Trophoblast cell (in vitro differentiated cells and primary cell): ENCODE results near the gene KPTN.

Experiments
- DNase-seq, 2 donors: peaks; one replicate each; pipeline ENCODE4 v3.0.0-alpha.2; 2016
- H2AFZ ChIP-seq: 2 replicates; pipeline ENCODE4 v1.6.1; 2013; ENCODE audit warnings: low read length, moderate library complexity, mild to moderate bottlenecking; ENCODE audit not compliant: insufficient read depth, poor library complexity
- H2AK5ac ChIP-seq: 2 replicates; pipeline ENCODE4 v1.6.1; 2013; ENCODE audit warnings: mild to moderate bottlenecking, low read length
- H2BK120ac ChIP-seq: 2 replicates; pipeline ENCODE4 v1.6.1; 2013; ENCODE audit warnings: low read length, mild to moderate bottlenecking, moderate library complexity; ENCODE audit not compliant: insufficient read depth, poor library complexity
- H2BK12ac ChIP-seq: 2 replicates; pipeline ENCODE4 v1.6.1; 2013; ENCODE audit warnings: mild to moderate bottlenecking, low read length, moderate library complexity
- H2BK5ac ChIP-seq: 2 replicates; pipeline ENCODE4 v1.6.1; 2013; ENCODE audit warnings: low read length, low read depth, moderate library complexity, mild to moderate bottlenecking; ENCODE audit not compliant: poor library complexity
- H3K14ac ChIP-seq: 2 replicates; pipeline ENCODE4 v1.6.1; 2013; ENCODE audit warnings: mild to moderate bottlenecking, low read length
- H3K18ac ChIP-seq: 2 replicates; pipeline ENCODE4 v1.6.1; 2013; ENCODE audit warnings: mild to moderate bottlenecking, low read length
- H3K23ac ChIP-seq: 2 replicates; pipeline ENCODE4 v1.6.1; 2013; ENCODE audit warnings: low read length
- H3K27ac ChIP-seq: 2 replicates; pipeline ENCODE4 v1.5.1; 2013; ENCODE audit warnings: low read depth, mild to moderate bottlenecking, inconsistent platforms, low read length, moderate library complexity
- H3K27me3 ChIP-seq: 2 replicates; pipeline ENCODE4 v1.6.1; 2013; ENCODE audit warnings: inconsistent platforms, mild to moderate bottlenecking, low read length, moderate library complexity; ENCODE audit not compliant: insufficient read depth
- H3K36me3 ChIP-seq, 2 experiments: 1 replicate in 1 of 2; 2 replicates in 1 of 2; pipeline ENCODE4 v1.6.1; 2013; ENCODE audit warnings: low read length in 2 of 2, mild to moderate bottlenecking in 2 of 2, moderate library complexity in 1 of 2; ENCODE audit not compliant: insufficient read depth in 2 of 2, control insufficient read depth in 1 of 2
- H3K4ac ChIP-seq: 2 replicates; pipeline ENCODE4 v1.6.1; 2013; ENCODE audit warnings: low read depth, mild to moderate bottlenecking, low read length, moderate library complexity
- H3K4me1 ChIP-seq, 2 experiments: 1 replicate in 1 of 2; 2 replicates in 1 of 2; pipeline ENCODE4 v1.6.1; 2013; ENCODE audit warnings: low read length in 2 of 2, mild to moderate bottlenecking in 2 of 2, moderate library complexity in 1 of 2; ENCODE audit not compliant: insufficient read depth in 2 of 2, control insufficient read depth in 1 of 2
- H3K4me2 ChIP-seq: 2 replicates; pipeline ENCODE4 v1.6.1; 2013; ENCODE audit warnings: inconsistent platforms, mild to moderate bottlenecking, low read length, moderate library complexity
- H3K4me3 ChIP-seq: 2 replicates; pipeline ENCODE4 v1.5.1; 2013; ENCODE audit warnings: mild to moderate bottlenecking, low read depth, low read length, inconsistent platforms
- H3K79me1 ChIP-seq: one replicate; pipeline ENCODE4 v1.6.1; 2013; ENCODE audit warnings: low read length
- H3K79me2 ChIP-seq: 2 replicates; pipeline ENCODE4 v1.6.1; 2013; ENCODE audit warnings: low read length, mild to moderate bottlenecking; ENCODE audit not compliant: control insufficient read depth, insufficient read depth, poor library complexity
- H3K9ac ChIP-seq: 2 replicates; pipeline ENCODE4 v1.6.1; 2013; ENCODE audit warnings: mild to moderate bottlenecking, low read length
- H3K9me3 ChIP-seq: 2 replicates; pipeline ENCODE4 v1.6.1; 2013; ENCODE audit warnings: low read depth, mild to moderate bottlenecking, control low read depth, inconsistent platforms, low read length; ENCODE audit not compliant: insufficient read depth
- H4K12ac ChIP-seq: 2 replicates; pipeline ENCODE4 v1.6.1; 2013; ENCODE audit warnings: low read depth, mild to moderate bottlenecking, low read length, moderate library complexity
- H4K8ac ChIP-seq: 2 replicates; pipeline ENCODE4 v1.6.1; 2013; ENCODE audit warnings: low read depth, mild to moderate bottlenecking, low read length, moderate library complexity
- H4K91ac ChIP-seq: one replicate; pipeline ENCODE4 v1.6.1; 2013; ENCODE audit warnings: low read depth, mild to moderate bottlenecking, low read length, moderate library complexity
- WGBS: extraction: QIAGEN DNeasy Blood & Tissue Kit; methylation state at CpG from one replicate; pipeline ENCODE4 v1.1.7; 2013; ENCODE audit warnings: missing lambda C conversion rate; ENCODE audit not compliant: insufficient read length, insufficient coverage; ENCODE audit errors: extremely low coverage; 5-methylcytosine and 5-hydroxymethylcytosine counted together

KPTN gene

DNA sequence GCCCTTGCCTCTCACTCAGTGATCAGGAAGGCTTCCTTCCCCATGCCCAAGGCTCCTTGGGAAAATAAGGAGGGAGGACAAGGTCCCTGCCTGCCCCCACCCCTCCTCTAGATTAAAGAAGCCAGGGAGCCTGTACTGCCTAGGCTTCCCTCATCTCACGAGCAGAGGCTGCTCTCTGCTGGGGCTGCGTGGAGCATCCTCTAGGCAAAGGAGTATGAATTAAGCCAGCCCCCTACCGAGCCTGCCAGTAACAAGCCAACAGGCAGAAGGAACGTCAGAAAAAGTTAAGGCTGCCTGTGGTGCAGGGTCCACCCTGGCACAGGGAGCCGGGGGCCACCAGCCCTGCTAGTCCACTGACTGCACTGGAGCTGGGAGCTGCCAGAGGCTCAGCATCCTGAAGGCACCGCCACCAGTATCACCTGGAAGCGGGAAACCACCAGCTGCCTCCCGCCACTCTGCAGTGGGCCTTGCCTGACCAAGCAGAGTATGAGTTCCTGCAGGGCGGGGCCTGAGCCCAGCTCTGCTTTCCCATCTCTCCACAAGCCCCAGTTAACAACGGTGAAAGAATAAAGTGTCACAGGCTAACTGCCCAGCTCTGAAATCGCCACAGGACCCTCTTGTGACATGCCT is 24.0 kb upstream of the KPTN start:
- Histone ChIP-seq H3K9me3 (no peaks in the 10 kb centered on the region), H3K79me1 (no peaks in the 10 kb centered on the region), H2BK5ac (no peak overlapping the region), H3K27me3 (no peaks in the 10 kb centered on the region), H3K18ac (no peak overlapping the region), H2AFZ (no peak overlapping the region), H2BK120ac (no peak overlapping the region), H3K36me3 (peaks cover 19 to 27% of the 10 kb centered on the region in 2 experiments), H4K8ac (no peak overlapping the region), H3K9ac (no peak overlapping the region), H3K23ac (no peak overlapping the region), H3K4ac (peak overlapping the region; percentile 2), H2BK12ac (no peak overlapping the region), H2AK5ac (no peak overlapping the region), H3K4me2 (no peak overlapping the region), H3K27ac (no peak overlapping the region), H3K4me3 (no peak overlapping the region), H3K79me2 (peaks cover 13% of the 10 kb centered on the region), H4K12ac (no peak overlapping the region), H3K4me1 (peaks cover 10 to 16% of the 10 kb centered on the region in 2 experiments), H3K14ac (no peak overlapping the region), H4K91ac (no peak overlapping the region)
- no peak for DNase-seq
- no CpG with 5 or more reads among the region's 11 CpGs for WGBS

DNA sequence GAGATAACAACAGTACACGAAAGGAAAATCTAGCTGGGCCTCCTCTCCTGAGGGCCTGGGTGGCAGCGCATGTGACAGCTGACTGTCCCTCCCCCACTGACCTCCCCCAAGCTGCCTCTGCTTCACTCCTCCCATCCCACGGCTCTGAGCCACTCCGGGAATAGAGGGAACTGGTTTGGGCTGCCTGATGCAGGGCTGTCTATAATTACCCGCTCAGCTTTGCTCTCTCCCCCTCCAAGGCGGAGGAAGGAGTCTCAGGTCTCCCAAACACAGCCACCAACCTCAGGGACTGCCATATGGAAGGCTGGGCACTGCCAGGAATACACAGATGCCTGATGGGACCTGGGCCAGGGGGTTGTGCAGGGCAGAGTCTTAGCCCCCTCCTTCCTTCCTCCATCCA is 23.0 kb upstream of the KPTN start:
- Histone ChIP-seq H3K27me3 (no peaks in the 10 kb centered on the region), H4K8ac (no peak overlapping the region), H3K4me2 (no peak overlapping the region), H2AK5ac (no peak overlapping the region), H2BK120ac (no peak overlapping the region), H3K4me1 (peaks cover 6 to 12% of the 10 kb centered on the region in 2 experiments), H3K4me3 (no peak overlapping the region), H4K12ac (no peak overlapping the region), H2BK12ac (no peak overlapping the region), H4K91ac (no peak overlapping the region), H3K14ac (no peak overlapping the region), H3K23ac (no peak overlapping the region), H3K4ac (peak overlapping the region; percentile 16), H3K9ac (no peak overlapping the region), H2BK5ac (no peak overlapping the region), H3K18ac (no peak overlapping the region), H2AFZ (no peak overlapping the region), H3K27ac (no peak overlapping the region), H3K79me1 (no peaks in the 10 kb centered on the region), H3K79me2 (peaks cover 10% of the 10 kb centered on the region), H3K36me3 (peaks cover 22 to 28% of the 10 kb centered on the region in 2 experiments), H3K9me3 (no peaks in the 10 kb centered on the region)
- no peak for DNase-seq
- no CpG with 5 or more reads among the region's 6 CpGs for WGBS

DNA sequence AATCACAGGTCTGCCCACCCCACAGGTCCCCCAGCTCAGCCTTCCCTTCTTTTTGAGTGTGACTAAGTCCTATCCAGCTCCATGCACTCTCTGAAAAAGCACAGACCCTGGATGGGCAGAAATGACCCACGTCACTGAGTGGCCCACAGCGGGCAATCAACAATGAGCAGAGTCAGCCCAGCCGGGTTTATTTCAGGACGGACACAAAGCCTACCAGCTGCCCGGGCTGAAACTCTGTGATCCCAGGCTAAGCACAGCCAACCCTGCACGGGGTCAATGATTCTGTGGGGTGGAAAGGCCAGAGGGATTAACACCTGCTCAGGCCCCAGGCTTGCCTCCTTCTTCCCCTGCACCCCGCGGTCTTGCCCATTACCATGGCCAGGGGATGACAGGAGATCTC is 22.4 kb upstream of the KPTN start:
- no CpG with 5 or more reads among the region's 8 CpGs for WGBS

DNA sequence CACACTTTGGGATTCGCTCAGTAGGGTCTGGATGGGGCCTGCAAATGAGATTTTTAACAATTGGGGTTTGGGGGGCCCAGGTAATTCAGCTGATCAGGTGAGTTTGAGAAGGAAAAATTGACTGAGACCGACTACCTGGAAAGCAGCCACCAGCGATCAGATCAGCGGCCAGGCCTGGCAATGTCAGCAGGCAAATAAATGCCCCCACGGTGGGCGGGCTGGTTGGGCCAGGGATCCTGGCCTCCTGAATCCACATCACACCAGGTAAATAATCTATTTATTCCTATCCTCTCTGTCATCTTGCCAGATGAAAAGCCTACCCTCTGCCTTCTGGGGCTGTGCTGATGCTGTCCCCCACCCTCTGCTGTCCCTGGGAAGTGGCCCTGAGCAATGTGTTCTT is 21.5 kb upstream of the KPTN start:
- Histone ChIP-seq H2AK5ac (no peak overlapping the region), H2BK5ac (no peak overlapping the region), H3K23ac (no peak overlapping the region), H3K27me3 (no peaks in the 10 kb centered on the region), H3K79me2 (peaks cover 7% of the 10 kb centered on the region), H3K4me1 (peaks cover 6 to 9% of the 10 kb centered on the region in 2 experiments), H3K9me3 (no peaks in the 10 kb centered on the region), H4K12ac (no peak overlapping the region), H2BK12ac (no peak overlapping the region), H2AFZ (no peak overlapping the region), H3K36me3 (peaks cover 31 to 36% of the 10 kb centered on the region in 2 experiments), H3K14ac (no peak overlapping the region), H3K27ac (no peak overlapping the region), H3K4ac (peak overlapping the region; percentile 30), H3K4me2 (no peak overlapping the region), H4K8ac (no peak overlapping the region), H3K79me1 (no peaks in the 10 kb centered on the region), H3K4me3 (no peak overlapping the region), H3K9ac (no peak overlapping the region), H4K91ac (no peak overlapping the region), H2BK120ac (no peak overlapping the region), H3K18ac (no peak overlapping the region)
- DNase-seq: no peak
- WGBS: no CpG with 5 or more reads among the region's 6 CpGs

More for the DNA sequence above, 22.4 kb upstream of the KPTN start:
- no peak overlapping the region for H3K4me3 ChIP-seq
- H3K36me3 ChIP-seq: peaks cover 24 to 30% of the 10 kb centered on the region in 2 experiments
- H3K27me3 ChIP-seq: no peaks in the 10 kb centered on the region
- H3K4me2 ChIP-seq: no peak overlapping the region
- no peak overlapping the region for H3K27ac ChIP-seq
- H3K9ac ChIP-seq: no peak overlapping the region
- H3K79me1 ChIP-seq: no peaks in the 10 kb centered on the region
- no peak overlapping the region for H3K23ac ChIP-seq
- H3K9me3 ChIP-seq: no peaks in the 10 kb centered on the region
- no peak overlapping the region for H4K91ac ChIP-seq
- H3K4ac ChIP-seq: no peak overlapping the region
- DNase-seq: no peak
- H2BK12ac ChIP-seq: no peak overlapping the region
- H4K8ac ChIP-seq: no peak overlapping the region
- H2AFZ ChIP-seq: no peak overlapping the region
- H4K12ac ChIP-seq: no peak overlapping the region
- H2AK5ac ChIP-seq: no peak overlapping the region
- H3K14ac ChIP-seq: no peak overlapping the region
- no peak overlapping the region for H2BK5ac ChIP-seq
- H3K79me2 ChIP-seq: peaks cover 7% of the 10 kb centered on the region
- H2BK120ac ChIP-seq: no peak overlapping the region
- peaks cover 6 to 9% of the 10 kb centered on the region in 2 experiments for H3K4me1 ChIP-seq
- H3K18ac ChIP-seq: no peak overlapping the region
